Measurements from ENCODE around the gene ZNF557.
"Not testable (repeated sequence)": the region's sequence is repeated elsewhere in the genome, so short reads cannot be mapped to it uniquely, and the experiment has no call there.

DNA sequence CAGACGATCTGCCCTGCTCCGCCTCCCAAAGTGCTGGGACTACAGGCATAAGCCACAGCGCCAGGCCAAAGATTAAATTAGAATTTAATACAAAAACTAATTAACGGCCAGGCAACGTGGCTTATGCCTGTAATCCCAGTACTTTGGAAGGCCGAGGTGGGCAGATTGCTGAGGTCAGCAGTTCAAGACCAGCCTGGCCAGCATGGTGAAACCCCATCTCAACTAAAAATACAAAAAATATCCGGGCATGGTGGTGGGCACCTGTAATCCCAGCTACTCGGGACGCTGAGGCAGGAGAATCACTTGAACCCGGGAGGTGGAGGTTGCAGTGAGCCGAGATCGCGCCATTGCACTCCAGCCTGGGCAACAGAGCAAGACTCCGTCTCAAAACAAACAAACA, 13.8 kb upstream of the ZNF557 start:
- not testable (repeated sequence) for TF ChIP-seq POLR2A (IDR thresholded peaks at IDR 0.05; ENCODE audit: low read depth, low read length); TAF1 (IDR thresholded peaks at IDR 0.05; ENCODE audit: borderline replicate concordance, low read depth, low read length)

Measured in GM12892 (cell line).